Liver (tissue), 3 donors: ENCODE data around the gene PSMB3.

Experiments used
- GABPA ChIP-seq, 2 donors: IDR thresholded peaks in 1 of 2; conservative IDR thresholded peaks in 1 of 2; 2 replicates each; pipeline ENCODE4 v1.6.1; 2016; ENCODE audit warnings: antibody characterized with exemption in 2 of 2, mild to moderate bottlenecking in 1 of 2, moderate library complexity in 1 of 2
- HNF4A ChIP-seq, 2 donors: conservative IDR thresholded peaks; 2 replicates each; pipeline ENCODE4 v1.6.1; 2016; ENCODE audit warnings: antibody characterized with exemption in 2 of 2, mild to moderate bottlenecking in 2 of 2
- MAX ChIP-seq: IDR thresholded peaks from 2 replicates; pipeline ENCODE4 v1.6.1; 2016; ENCODE audit warnings: antibody characterized with exemption
- RAD21 ChIP-seq, 2 donors: IDR thresholded peaks; 2 replicates each; pipeline ENCODE4 v1.6.1; 2016; ENCODE audit warnings: antibody characterized with exemption in 2 of 2, mild to moderate bottlenecking in 2 of 2
- REST ChIP-seq: IDR thresholded peaks from 2 replicates; pipeline ENCODE4 v1.6.1; 2016; ENCODE audit warnings: antibody characterized with exemption, mild to moderate bottlenecking
- RXRA ChIP-seq, 2 donors: IDR thresholded peaks; 2 replicates each; pipeline ENCODE4 v1.6.1; 2017 to 2018; ENCODE audit warnings: antibody characterized with exemption in 2 of 2, mild to moderate bottlenecking in 1 of 2
- SP1 ChIP-seq: IDR thresholded peaks from 2 replicates; pipeline ENCODE4 v1.6.1; 2018; ENCODE audit warnings: antibody characterized with exemption, mild to moderate bottlenecking
- TAF1 ChIP-seq: conservative IDR thresholded peaks from 2 replicates; pipeline ENCODE4 v1.6.1; 2016; ENCODE audit warnings: antibody characterized with exemption, mild to moderate bottlenecking
- YY1 ChIP-seq: IDR thresholded peaks from 2 replicates; pipeline ENCODE4 v1.6.1; 2016; ENCODE audit warnings: antibody characterized with exemption, mild to moderate bottlenecking
- TF ChIP-seq, protein P1 (sequence below): fragments of 150-350 bp; IDR thresholded peaks from 2 replicates; pipeline ENCODE4 v1.5.1; 2017; ENCODE audit warnings: improper control_type of control experiment, low read depth, low read length; ENCODE audit not compliant: missing input control
- donor health status: healthy.
- donor health status: healthy.

DNA sequence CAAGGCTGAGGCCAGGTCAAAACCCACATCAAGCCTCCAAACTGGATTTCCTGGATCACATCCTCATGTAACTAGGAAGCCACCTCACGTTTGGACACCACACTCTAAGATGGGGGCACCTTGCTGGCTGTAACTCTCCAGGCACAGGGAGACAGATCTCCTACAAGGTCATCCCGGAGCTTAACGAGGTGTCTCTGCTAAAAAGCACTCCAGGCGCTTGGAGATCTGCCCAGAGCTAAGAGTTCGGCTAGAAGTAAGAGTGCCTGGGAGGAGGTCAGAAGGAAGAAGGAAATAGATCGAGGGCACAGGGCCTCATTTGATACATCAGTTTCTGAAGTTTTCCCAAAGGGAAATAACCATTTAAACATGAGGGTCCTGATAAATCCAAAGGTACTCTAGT lies 15.9 kb downstream of the PSMB3 start:
- TF ChIP-seq, protein P1, sequence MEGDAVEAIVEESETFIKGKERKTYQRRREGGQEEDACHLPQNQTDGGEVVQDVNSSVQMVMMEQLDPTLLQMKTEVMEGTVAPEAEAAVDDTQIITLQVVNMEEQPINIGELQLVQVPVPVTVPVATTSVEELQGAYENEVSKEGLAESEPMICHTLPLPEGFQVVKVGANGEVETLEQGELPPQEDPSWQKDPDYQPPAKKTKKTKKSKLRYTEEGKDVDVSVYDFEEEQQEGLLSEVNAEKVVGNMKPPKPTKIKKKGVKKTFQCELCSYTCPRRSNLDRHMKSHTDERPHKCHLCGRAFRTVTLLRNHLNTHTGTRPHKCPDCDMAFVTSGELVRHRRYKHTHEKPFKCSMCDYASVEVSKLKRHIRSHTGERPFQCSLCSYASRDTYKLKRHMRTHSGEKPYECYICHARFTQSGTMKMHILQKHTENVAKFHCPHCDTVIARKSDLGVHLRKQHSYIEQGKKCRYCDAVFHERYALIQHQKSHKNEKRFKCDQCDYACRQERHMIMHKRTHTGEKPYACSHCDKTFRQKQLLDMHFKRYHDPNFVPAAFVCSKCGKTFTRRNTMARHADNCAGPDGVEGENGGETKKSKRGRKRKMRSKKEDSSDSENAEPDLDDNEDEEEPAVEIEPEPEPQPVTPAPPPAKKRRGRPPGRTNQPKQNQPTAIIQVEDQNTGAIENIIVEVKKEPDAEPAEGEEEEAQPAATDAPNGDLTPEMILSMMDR: no peak
- TF ChIP-seq MAX: no peak
- no peak for TF ChIP-seq GABPA (IDR thresholded peaks at IDR 0.05 in 1 of 2, conservative IDR thresholded peaks at IDR 0.05 in 1 of 2)
- no peak for TF ChIP-seq RXRA (IDR thresholded peaks at IDR 0.05)
- TF ChIP-seq TAF1: no peak
- TF ChIP-seq HNF4A (conservative IDR thresholded peaks at IDR 0.05): no peak
- no peak for TF ChIP-seq RAD21 (IDR thresholded peaks at IDR 0.05)
- no peak for TF ChIP-seq REST
- no peak for TF ChIP-seq SP1
- TF ChIP-seq YY1: no peak
